ENCODE data around the gene DGKZ. TPM values are rescaled to one million over a fixed set of nuclear protein-coding genes. Genes with fewer than 3 reads are reported as not detected.

The DGKZ gene
- polyA plus RNA-seq, 3 donors, result 30.4 to 217 (median 33.4) TPM

DNA sequence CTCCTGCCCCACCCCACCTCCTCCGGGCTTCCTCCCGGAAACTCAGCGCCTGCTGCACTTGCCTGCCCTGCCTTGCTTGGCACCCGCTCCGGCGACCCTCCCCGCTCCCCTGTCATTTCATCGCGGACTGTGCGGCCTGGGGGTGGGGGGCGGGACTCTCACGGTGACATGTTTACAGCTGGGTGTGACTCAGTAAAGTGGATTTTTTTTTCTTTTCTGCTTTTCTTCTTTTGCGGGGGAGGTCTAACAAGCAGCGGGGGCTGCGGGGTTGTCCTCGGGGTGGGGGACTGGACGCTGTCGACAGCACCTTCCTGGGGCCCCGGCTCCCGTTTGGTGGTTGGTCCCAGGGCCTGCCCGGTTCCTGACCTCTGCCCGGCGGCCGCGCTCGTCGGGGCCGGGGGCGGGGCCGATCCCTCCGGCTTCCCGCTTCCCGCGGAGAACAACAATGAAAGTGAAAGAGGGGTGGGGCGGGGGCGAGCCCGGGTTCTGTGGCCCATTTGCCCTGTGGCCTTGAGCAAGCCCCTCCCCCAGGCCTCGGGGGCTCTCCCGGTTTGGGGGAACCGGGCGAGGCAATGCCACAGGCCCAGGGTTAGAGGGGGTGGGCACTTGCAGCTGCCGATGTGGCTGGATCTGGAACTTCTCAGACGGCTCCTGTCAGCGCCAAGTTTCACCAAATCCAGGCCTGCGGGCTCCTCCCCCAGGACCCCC is 33.2 kb downstream of the DGKZ start:
- H3K36me3 ChIP-seq (replicated peaks in 1 of 2; ENCODE audit: control insufficient read depth in 1 of 2, insufficient read depth in 2 of 2, low read length in 2 of 2), result peaks cover 31 to 33% of the 10 kb centered on the region in 2 donors
- H3K4me1 ChIP-seq (ENCODE audit: control insufficient read depth in 1 of 2, insufficient read depth in 2 of 2, low read length in 2 of 2), result peaks cover 34 to 55% of the 10 kb centered on the region in 2 donors
- peaks cover 35% of the 10 kb centered on the region for H3K4me1 Mint-ChIP-seq
- H3K27me3 ChIP-seq (ENCODE audit: control insufficient read depth in 2 of 2, insufficient read depth in 2 of 2, low read length in 2 of 2), result peaks cover 15 to 25% of the 10 kb centered on the region in 2 donors
- H2AFZ ChIP-seq (ENCODE audit: insufficient read depth, low read depth, low read length, poor library complexity, severe bottlenecking), result peak overlapping the region; percentile 63
- peaks cover 20 to 56% (median 35%) of the 10 kb centered on the region in 3 donors for H3K27me3 Mint-ChIP-seq (ENCODE audit: low read depth in 3 of 3)
- TF ChIP-seq, protein P1, sequence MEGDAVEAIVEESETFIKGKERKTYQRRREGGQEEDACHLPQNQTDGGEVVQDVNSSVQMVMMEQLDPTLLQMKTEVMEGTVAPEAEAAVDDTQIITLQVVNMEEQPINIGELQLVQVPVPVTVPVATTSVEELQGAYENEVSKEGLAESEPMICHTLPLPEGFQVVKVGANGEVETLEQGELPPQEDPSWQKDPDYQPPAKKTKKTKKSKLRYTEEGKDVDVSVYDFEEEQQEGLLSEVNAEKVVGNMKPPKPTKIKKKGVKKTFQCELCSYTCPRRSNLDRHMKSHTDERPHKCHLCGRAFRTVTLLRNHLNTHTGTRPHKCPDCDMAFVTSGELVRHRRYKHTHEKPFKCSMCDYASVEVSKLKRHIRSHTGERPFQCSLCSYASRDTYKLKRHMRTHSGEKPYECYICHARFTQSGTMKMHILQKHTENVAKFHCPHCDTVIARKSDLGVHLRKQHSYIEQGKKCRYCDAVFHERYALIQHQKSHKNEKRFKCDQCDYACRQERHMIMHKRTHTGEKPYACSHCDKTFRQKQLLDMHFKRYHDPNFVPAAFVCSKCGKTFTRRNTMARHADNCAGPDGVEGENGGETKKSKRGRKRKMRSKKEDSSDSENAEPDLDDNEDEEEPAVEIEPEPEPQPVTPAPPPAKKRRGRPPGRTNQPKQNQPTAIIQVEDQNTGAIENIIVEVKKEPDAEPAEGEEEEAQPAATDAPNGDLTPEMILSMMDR (IDR thresholded peaks at IDR 0.05), result no peak
- peak overlapping the region; percentile 83 to 87 for H3K4me3 Mint-ChIP-seq
- peak overlapping the region; percentile 99 for H3K4me2 ChIP-seq (replicated peaks; ENCODE audit: extremely low read depth, low read length, poor library complexity, severe bottlenecking)
- H3K27ac ChIP-seq (ENCODE audit: low read depth in 1 of 2, low read length in 2 of 2), result peak overlapping the region in 1 of 2 donors; percentile 18
- peak overlapping the region in 5 of 7 donors; percentile 19 to 70 (median 61) for H3K27ac Mint-ChIP-seq
- peaks cover 0 to 6% of the 10 kb centered on the region in 2 donors for H3K9me3 ChIP-seq (replicated peaks in 1 of 2; ENCODE audit: control insufficient read depth in 1 of 2, insufficient read depth in 1 of 2, low read length in 2 of 2)
- peaks cover 26 to 29% of the 10 kb centered on the region in 2 donors for H3K36me3 Mint-ChIP-seq
- no peaks in the 10 kb centered on the region for H3K79me2 ChIP-seq (ENCODE audit: insufficient read depth, low read length)
- intact Hi-C loops (cut with micrococcal nuclease), result loop anchor here (10.0 kb wide), 2 partner anchors 154 to 234 kb away; partner anchors contain the start of genes ATG13 (in 1 of the 2) and HARBI1 (in 1 of the 2)
- DNase-seq, result peak; percentile 49 to 57 (median 54)
- H3K4me3 ChIP-seq (replicated peaks in 1 of 3; ENCODE audit: low read depth in 2 of 3, low read length in 3 of 3), result peak overlapping the region; percentile 72 to 89 (median 83)
- peaks cover 0 to 21% (median 0%) of the 10 kb centered on the region in 7 donors for H3K9me3 Mint-ChIP-seq
- WGBS (ENCODE audit: insufficient coverage), result under 1% methylated on average over 24 of the region's 45 CpGs
- peak overlapping the region; percentile 63 for H3K9ac ChIP-seq (ENCODE audit: insufficient read depth, low read length, poor library complexity, severe bottlenecking)
- peaks cover 72% of the 10 kb centered on the region for H4K20me1 ChIP-seq (ENCODE audit: insufficient read depth, low read length)

DNA sequence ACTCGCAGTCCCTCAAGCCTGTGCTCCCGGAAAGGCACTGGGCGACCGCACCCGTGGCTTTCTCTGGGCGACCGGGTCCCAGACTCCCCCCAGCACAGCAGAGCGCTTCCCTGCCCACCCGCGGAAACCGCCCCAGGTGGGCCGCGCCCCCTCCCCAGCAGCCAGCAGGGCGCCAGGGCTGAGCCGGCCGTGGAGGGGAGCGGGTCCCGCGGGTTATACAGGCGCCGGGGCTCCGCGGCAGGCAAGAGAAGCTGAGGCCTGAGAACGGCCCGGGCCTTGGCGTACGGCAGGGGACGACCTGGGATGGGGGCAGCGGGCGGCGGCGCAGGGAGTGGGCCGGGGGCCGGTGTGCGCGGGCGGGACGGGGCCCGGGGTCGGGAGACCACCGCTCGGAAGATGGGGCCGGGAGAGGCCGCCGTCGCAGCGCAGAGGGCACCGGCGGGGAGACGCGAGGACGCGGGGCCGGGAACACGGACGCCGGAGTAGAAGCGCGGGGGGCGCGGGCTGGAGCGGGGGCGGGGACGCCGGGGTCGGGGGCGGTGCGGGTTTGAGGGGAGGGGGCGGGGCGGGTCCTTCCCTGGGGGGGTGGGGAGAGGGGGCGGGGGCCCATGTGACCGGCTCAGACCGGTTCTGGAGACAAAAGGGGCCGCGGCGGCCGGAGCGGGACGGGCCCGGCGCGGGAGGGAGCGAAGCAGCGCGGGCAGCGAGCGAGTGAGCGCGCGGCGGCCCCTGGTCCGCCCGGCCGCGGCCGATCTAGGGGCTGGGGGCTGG is 34.0 kb downstream of the DGKZ start, which contains the start of gene MDK:
TSS of gene MDK (plus strand) at position 622 of the 771 bp plus-strand sequence. CDS start 389 bp downstream, outside the sequence.
- Histone ChIP-seq H2AFZ (ENCODE audit: insufficient read depth, low read depth, low read length, poor library complexity, severe bottlenecking) (peak within 1 kb of the TSS; percentile 63), H3K4me3 (replicated peaks in 1 of 3; ENCODE audit: low read depth in 2 of 3, low read length in 3 of 3) (peak within 1 kb of the TSS; percentile 72 to 89 (median 83)), H3K9me3 (replicated peaks in 1 of 2; ENCODE audit: control insufficient read depth in 1 of 2, insufficient read depth in 1 of 2, low read length in 2 of 2) (peaks cover 0 to 6% of the 10 kb centered on the region in 2 donors), H3K4me2 (replicated peaks; ENCODE audit: extremely low read depth, low read length, poor library complexity, severe bottlenecking) (peak within 1 kb of the TSS; percentile 99), H3K9ac (ENCODE audit: insufficient read depth, low read length, poor library complexity, severe bottlenecking) (peak within 1 kb of the TSS; percentile 63), H3K27ac (ENCODE audit: low read depth in 1 of 2, low read length in 2 of 2) (peak within 1 kb of the TSS in 1 of 2 donors; percentile 18), H3K27me3 (ENCODE audit: control insufficient read depth in 2 of 2, insufficient read depth in 2 of 2, low read length in 2 of 2) (peaks cover 15 to 25% of the 10 kb centered on the region in 2 donors), H3K4me1 (ENCODE audit: control insufficient read depth in 1 of 2, insufficient read depth in 2 of 2, low read length in 2 of 2) (peaks cover 34 to 55% of the 10 kb centered on the region in 2 donors), H3K79me2 (ENCODE audit: insufficient read depth, low read length) (no peaks in the 10 kb centered on the region), H3K36me3 (replicated peaks in 1 of 2; ENCODE audit: control insufficient read depth in 1 of 2, insufficient read depth in 2 of 2, low read length in 2 of 2) (peaks cover 24 to 25% of the 10 kb centered on the region in 2 donors), H4K20me1 (ENCODE audit: insufficient read depth, low read length) (peaks cover 64% of the 10 kb centered on the region)
- TF ChIP-seq, protein P1 (IDR thresholded peaks at IDR 0.05), result no peak
- Mint-ChIP-seq H3K4me1 (peaks cover 35% of the 10 kb centered on the region), H3K27me3 (ENCODE audit: low read depth in 3 of 3) (peaks cover 23 to 63% (median 40%) of the 10 kb centered on the region in 3 donors), H3K27ac (peak within 1 kb of the TSS in 5 of 7 donors; percentile 6 to 70 (median 61)), H3K9me3 (peaks cover 0 to 23% (median 0%) of the 10 kb centered on the region in 7 donors), H3K36me3 (peaks cover 21 to 23% of the 10 kb centered on the region in 2 donors), H3K4me3 (peak within 1 kb of the TSS; percentile 83 to 87)
- no peak for DNase-seq
- WGBS (ENCODE audit: insufficient coverage), result under 1% methylated on average over 74 of the region's 96 CpGs
- intact Hi-C loops (cut with micrococcal nuclease), result loop anchor here (10.0 kb wide), 2 partner anchors 154 to 234 kb away; partner anchors contain the start of genes ATG13 (in 1 of the 2) and HARBI1 (in 1 of the 2)

Data from CD14-positive monocyte (primary cell).